Fibroblast of lung (primary cell): Measurements from ENCODE around the gene CRACR2A. TPM values are rescaled to one million over a fixed set of nuclear protein-coding genes. Genes with fewer than 3 reads are reported as not detected.

ENCODE experiments used
- DNase-seq, 2 donors: peaks; one replicate each; pipeline versions ENCODE4 v3.0.0 to v3.0.0-alpha.2; 2010; ENCODE audit warnings: low read depth in 2 of 2
- H2AFZ ChIP-seq: 2 replicates; pipeline ENCODE4 v1.5.1; 2012; ENCODE audit warnings: low read length, control low read depth, inconsistent platforms
- H3K27ac ChIP-seq: 2 replicates; pipeline ENCODE4 v1.5.1; 2011; ENCODE audit warnings: low read length, control low read depth; ENCODE audit not compliant: insufficient read depth
- H3K27me3 ChIP-seq: 2 replicates; pipeline ENCODE4 v1.5.1; 2011; ENCODE audit warnings: mild to moderate bottlenecking, low read length; ENCODE audit not compliant: control insufficient read depth, insufficient read depth
- H3K36me3 ChIP-seq: 2 replicates; pipeline ENCODE4 v1.5.1; 2011; ENCODE audit warnings: low read length; ENCODE audit not compliant: control insufficient read depth, insufficient read depth
- H3K4me1 ChIP-seq: 2 replicates; pipeline ENCODE4 v1.5.1; 2011; ENCODE audit warnings: low read length; ENCODE audit not compliant: control insufficient read depth, insufficient read depth; ENCODE audit errors: extremely low read depth
- H3K4me2 ChIP-seq: 2 replicates; pipeline ENCODE4 v1.5.1; 2011; ENCODE audit warnings: low read length, control low read depth; ENCODE audit not compliant: insufficient read depth; ENCODE audit errors: extremely low read depth
- H3K4me3 ChIP-seq, 4 experiments: fragments of 200-600 bp in 1 of 4; sonication (generic) in 1 of 4; replicated peaks in 1 of 4; 2 replicates each; pipeline ENCODE4 v1.5.1; 2011 to 2016; ENCODE audit warnings: low read length in 4 of 4, low read depth in 3 of 4, mild to moderate bottlenecking in 3 of 4, control low read depth in 2 of 4, inconsistent platforms in 1 of 4, mixed read lengths in 1 of 4; ENCODE audit not compliant: insufficient read depth in 1 of 4; ENCODE audit errors: control extremely low read depth in 1 of 4
- H3K79me2 ChIP-seq: 2 replicates; pipeline ENCODE4 v1.5.1; 2012; ENCODE audit warnings: mild to moderate bottlenecking, low read length, inconsistent platforms; ENCODE audit not compliant: control insufficient read depth, insufficient read depth
- H3K9ac ChIP-seq: 2 replicates; pipeline ENCODE4 v1.5.1; 2011; ENCODE audit warnings: mild to moderate bottlenecking, low read length, control low read depth; ENCODE audit not compliant: insufficient read depth
- H3K9me3 ChIP-seq: 2 replicates; pipeline ENCODE4 v1.5.1; 2012; ENCODE audit warnings: low read depth, low read length; ENCODE audit not compliant: control insufficient read depth, insufficient read depth
- H4K20me1 ChIP-seq: 2 replicates; pipeline ENCODE4 v1.5.1; 2011; ENCODE audit warnings: low read length; ENCODE audit not compliant: control insufficient read depth, insufficient read depth; ENCODE audit errors: extremely low read depth
- CTCF ChIP-seq, 2 donors: IDR thresholded peaks in 1 of 2; conservative IDR thresholded peaks in 1 of 2; 1 replicate in 1 of 2; 2 replicates in 1 of 2; pipeline ENCODE4 v1.5.1; 2011 to 2012; ENCODE audit warnings: low read length in 2 of 2, control low read depth in 1 of 2, inconsistent platforms in 1 of 2, low read depth in 1 of 2, mild to moderate bottlenecking in 1 of 2
- EZH2 ChIP-seq: IDR thresholded peaks from 2 replicates; pipeline ENCODE4 v1.5.1; 2012; ENCODE audit warnings: low read length, control low read depth, mild to moderate bottlenecking; ENCODE audit errors: missing control alignments
- polyA plus RNA-seq, 2 donors: library from polyadenylated mRNA; depleted of rRNA in 1 of 2; stranded (reverse) in 1 of 2; unstranded in 1 of 2; fragments of >200 nt; gene quantifications; 2 replicates each; pipeline ENCODE4 v1.2.1, GENCODE V29; 2011 to 2012; ENCODE audit warnings: missing spikeins in 1 of 2
- total RNA-seq: library from RNA; depleted of rRNA; stranded (reverse); fragments of >200 nt; gene quantifications from 2 replicates; pipeline ENCODE4 v1.2.1, GENCODE V29; 2014

The CRACR2A gene
- total and polyA plus RNA-seq, 2 donors (not counting 1 experiment from before 2014, with no cell fraction given), result 5.8 to 5.9 TPM

GRCh38 chr12:3628629-3629028 lies 124.3 kb downstream of the CRACR2A start:
- H3K27ac ChIP-seq, result no peak overlapping the region
- H3K36me3 ChIP-seq, result no peaks in the 10 kb centered on the region
- no peak for DNase-seq
- H3K4me1 ChIP-seq, result no peaks in the 10 kb centered on the region
- H3K79me2 ChIP-seq, result no peaks in the 10 kb centered on the region
- H3K27me3 ChIP-seq, result no peaks in the 10 kb centered on the region
- H3K4me2 ChIP-seq, result no peak overlapping the region
- no peaks in the 10 kb centered on the region for H3K9me3 ChIP-seq
- no peak overlapping the region for H2AFZ ChIP-seq
- TF ChIP-seq CTCF (conservative IDR thresholded peaks at IDR 0.05 in 1 of 2, IDR thresholded peaks at IDR 0.05 in 1 of 2; ENCODE audit: low read depth in 1 of 2, low read length in 2 of 2) (no peak), EZH2 (no peak)
- no peak overlapping the region for H3K4me3 ChIP-seq
- no peaks in the 10 kb centered on the region for H4K20me1 ChIP-seq
- H3K9ac ChIP-seq, result no peak overlapping the region

GRCh38 chr12:3627336-3627735 lies 125.6 kb downstream of the CRACR2A start:
- H3K27me3 ChIP-seq, result no peaks in the 10 kb centered on the region
- H3K9ac ChIP-seq, result no peak overlapping the region
- H2AFZ ChIP-seq, result no peak overlapping the region
- no peaks in the 10 kb centered on the region for H3K4me1 ChIP-seq
- no peaks in the 10 kb centered on the region for H3K36me3 ChIP-seq
- no peaks in the 10 kb centered on the region for H3K79me2 ChIP-seq
- no peak for DNase-seq
- no peak overlapping the region for H3K4me2 ChIP-seq
- TF ChIP-seq EZH2, result no peak
- no peak for TF ChIP-seq CTCF (conservative IDR thresholded peaks at IDR 0.05 in 1 of 2, IDR thresholded peaks at IDR 0.05 in 1 of 2; ENCODE audit: low read depth in 1 of 2, low read length in 2 of 2)
- no peak overlapping the region for H3K27ac ChIP-seq
- no peaks in the 10 kb centered on the region for H4K20me1 ChIP-seq
- no peak overlapping the region for H3K4me3 ChIP-seq
- H3K9me3 ChIP-seq, result no peaks in the 10 kb centered on the region

- H3K9ac ChIP-seq, result no peak overlapping the region
- H3K27me3 ChIP-seq, result no peaks in the 10 kb centered on the region
- H3K27ac ChIP-seq, result no peak overlapping the region
- no peaks in the 10 kb centered on the region for H3K9me3 ChIP-seq
- H3K4me3 ChIP-seq, result no peak overlapping the region
- no peak overlapping the region for H2AFZ ChIP-seq
- H3K4me1 ChIP-seq, result no peaks in the 10 kb centered on the region
- TF ChIP-seq CTCF (conservative IDR thresholded peaks at IDR 0.05 in 1 of 2, IDR thresholded peaks at IDR 0.05 in 1 of 2; ENCODE audit: low read depth in 1 of 2, low read length in 2 of 2), result no peak
- TF ChIP-seq EZH2, result no peak
- no peaks in the 10 kb centered on the region for H3K79me2 ChIP-seq
- no peak overlapping the region for H3K4me2 ChIP-seq
- no peaks in the 10 kb centered on the region for H4K20me1 ChIP-seq
- H3K36me3 ChIP-seq, result no peaks in the 10 kb centered on the region
- no peak for DNase-seq
Observed at GRCh38 chr12:3624273-3624672, 128.6 kb downstream of the CRACR2A start.
